ENCODE measurements around the gene OGFOD2. TPM values are rescaled to one million over a fixed set of nuclear protein-coding genes. Genes with fewer than 3 reads are reported as not detected.

Gene OGFOD2
- total RNA-seq, 1 donor from 2014 or later = 20.2 TPM

- no peak overlapping the region for H3K4me3 Mint-ChIP-seq (ENCODE audit: unreplicated experiment)
- no peak for DNase-seq (ENCODE audit: extremely low spot score, unreplicated experiment)
- no peaks in the 10 kb centered on the region for H3K9me3 Mint-ChIP-seq (ENCODE audit: unreplicated experiment)
- H3K27me3 Mint-ChIP-seq (ENCODE audit: unreplicated experiment) = no peaks in the 10 kb centered on the region
- TF ChIP-seq CTCF (IDR thresholded peaks at IDR 0.05) = no peak
- no peak overlapping the region for H3K27ac Mint-ChIP-seq (ENCODE audit: unreplicated experiment)
- H3K36me3 Mint-ChIP-seq (ENCODE audit: unreplicated experiment) = no peaks in the 10 kb centered on the region
- H3K4me1 Mint-ChIP-seq (ENCODE audit: unreplicated experiment) = no peaks in the 10 kb centered on the region
Observed at GRCh38 chr12:122990561-122990960, 15.5 kb downstream of the OGFOD2 start.

DNA sequence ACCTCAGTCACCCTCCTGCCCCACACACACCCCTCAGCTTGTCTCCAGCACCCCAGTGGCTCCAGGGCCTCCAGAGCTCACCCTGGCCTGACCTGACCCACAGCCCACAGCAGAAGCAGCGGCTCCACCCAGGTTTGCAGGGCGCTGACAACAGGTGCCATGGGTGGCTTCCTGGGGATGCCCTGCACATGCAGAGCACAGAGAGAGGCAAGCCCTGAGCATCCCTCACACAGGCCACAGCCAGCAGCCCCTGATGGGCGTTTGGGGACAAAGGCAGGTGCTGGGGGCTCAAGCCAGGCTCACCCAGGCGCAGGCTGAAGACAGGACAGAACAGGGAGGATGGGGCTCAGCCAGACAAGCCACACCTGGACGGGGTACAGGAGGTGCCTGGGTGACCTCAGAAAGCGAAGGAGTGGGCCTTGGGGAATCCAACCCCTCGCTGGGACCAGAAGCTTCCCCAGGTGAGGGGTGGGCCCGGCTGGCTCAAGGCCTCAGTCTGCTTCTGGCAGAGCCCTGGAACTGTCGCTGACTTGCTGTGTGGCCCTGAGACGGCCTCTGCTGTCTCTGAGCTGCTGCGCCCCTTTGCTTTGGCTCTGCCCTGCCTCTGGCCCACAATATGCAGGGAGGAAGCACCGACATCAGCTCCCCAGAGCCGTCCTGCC is 16.0 kb downstream of the OGFOD2 start:
- no peaks in the 10 kb centered on the region for H3K27me3 Mint-ChIP-seq (ENCODE audit: unreplicated experiment)
- no peaks in the 10 kb centered on the region for H3K9me3 Mint-ChIP-seq (ENCODE audit: unreplicated experiment)
- no peaks in the 10 kb centered on the region for H3K36me3 Mint-ChIP-seq (ENCODE audit: unreplicated experiment)
- DNase-seq (ENCODE audit: extremely low spot score, unreplicated experiment) = no peak
- no peak overlapping the region for H3K4me3 Mint-ChIP-seq (ENCODE audit: unreplicated experiment)
- no peak overlapping the region for H3K27ac Mint-ChIP-seq (ENCODE audit: unreplicated experiment)
- TF ChIP-seq CTCF (IDR thresholded peaks at IDR 0.05) = no peak
- no peaks in the 10 kb centered on the region for H3K4me1 Mint-ChIP-seq (ENCODE audit: unreplicated experiment)

DNA sequence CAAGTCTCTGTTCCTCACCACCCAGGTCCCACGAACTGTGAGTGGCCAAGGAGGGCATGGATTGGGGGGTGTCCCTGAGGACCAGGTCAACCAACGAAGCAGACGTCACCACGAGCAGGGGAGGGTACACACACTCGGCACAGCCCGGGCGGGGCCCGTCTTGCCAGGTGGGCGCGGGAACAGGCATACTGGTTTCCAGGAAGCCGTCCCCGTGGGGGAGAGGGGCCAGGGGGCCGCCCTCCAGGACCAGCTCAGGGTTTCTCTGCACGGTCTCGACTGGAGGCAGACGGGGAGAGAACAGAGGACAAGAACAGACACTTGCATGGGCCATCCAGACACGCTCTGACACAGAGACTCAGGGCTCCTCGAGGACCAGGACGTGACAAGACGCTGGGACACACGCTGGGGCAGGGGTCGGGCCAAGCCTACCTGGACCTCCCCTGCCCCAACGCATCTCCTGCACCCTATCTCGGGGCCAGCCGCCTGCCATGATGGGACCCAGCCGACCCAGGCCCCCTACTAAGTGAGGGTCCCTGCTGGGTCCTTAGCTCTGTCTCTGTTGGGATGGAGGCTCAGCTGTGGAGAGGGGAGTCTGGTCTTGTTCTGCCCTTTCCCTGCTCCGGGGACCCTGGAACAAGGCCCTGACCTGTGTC is 16.7 kb downstream of the OGFOD2 start:
- no peaks in the 10 kb centered on the region for H3K36me3 Mint-ChIP-seq (ENCODE audit: unreplicated experiment)
- H3K27ac Mint-ChIP-seq (ENCODE audit: unreplicated experiment) = no peak overlapping the region
- H3K4me1 Mint-ChIP-seq (ENCODE audit: unreplicated experiment) = no peaks in the 10 kb centered on the region
- H3K27me3 Mint-ChIP-seq (ENCODE audit: unreplicated experiment) = no peaks in the 10 kb centered on the region
- TF ChIP-seq CTCF (IDR thresholded peaks at IDR 0.05) = no peak
- no peak for DNase-seq (ENCODE audit: extremely low spot score, unreplicated experiment)
- H3K4me3 Mint-ChIP-seq (ENCODE audit: unreplicated experiment) = no peak overlapping the region
- no peaks in the 10 kb centered on the region for H3K9me3 Mint-ChIP-seq (ENCODE audit: unreplicated experiment)

DNA sequence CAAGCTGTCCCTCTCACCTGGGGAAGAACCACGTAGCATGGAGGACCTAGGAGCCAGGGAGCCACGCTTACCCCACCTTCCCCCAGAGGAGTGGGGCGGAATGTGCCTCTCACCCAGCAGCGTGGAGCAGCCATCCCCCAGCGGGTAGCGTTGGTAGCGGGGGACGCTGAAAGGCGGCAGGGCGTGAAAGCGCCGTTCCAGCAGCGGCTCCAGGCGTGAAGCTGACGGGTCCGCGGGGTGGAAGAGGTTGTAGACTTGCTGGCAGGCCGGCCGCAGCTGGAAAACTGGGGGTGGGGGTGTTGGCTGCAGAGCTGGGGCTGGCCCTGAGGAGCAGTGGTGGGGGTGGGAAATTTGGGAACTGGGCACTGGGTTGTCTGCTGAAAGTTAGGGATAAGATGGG is 17.3 kb downstream of the OGFOD2 start:
- Mint-ChIP-seq H3K27me3 (ENCODE audit: unreplicated experiment) (no peaks in the 10 kb centered on the region), H3K36me3 (ENCODE audit: unreplicated experiment) (no peaks in the 10 kb centered on the region), H3K9me3 (ENCODE audit: unreplicated experiment) (no peaks in the 10 kb centered on the region), H3K4me1 (ENCODE audit: unreplicated experiment) (no peaks in the 10 kb centered on the region), H3K4me3 (ENCODE audit: unreplicated experiment) (no peak overlapping the region), H3K27ac (ENCODE audit: unreplicated experiment) (no peak overlapping the region)
- TF ChIP-seq CTCF (IDR thresholded peaks at IDR 0.05) = no peak
- DNase-seq (ENCODE audit: extremely low spot score, unreplicated experiment) = no peak

DNA sequence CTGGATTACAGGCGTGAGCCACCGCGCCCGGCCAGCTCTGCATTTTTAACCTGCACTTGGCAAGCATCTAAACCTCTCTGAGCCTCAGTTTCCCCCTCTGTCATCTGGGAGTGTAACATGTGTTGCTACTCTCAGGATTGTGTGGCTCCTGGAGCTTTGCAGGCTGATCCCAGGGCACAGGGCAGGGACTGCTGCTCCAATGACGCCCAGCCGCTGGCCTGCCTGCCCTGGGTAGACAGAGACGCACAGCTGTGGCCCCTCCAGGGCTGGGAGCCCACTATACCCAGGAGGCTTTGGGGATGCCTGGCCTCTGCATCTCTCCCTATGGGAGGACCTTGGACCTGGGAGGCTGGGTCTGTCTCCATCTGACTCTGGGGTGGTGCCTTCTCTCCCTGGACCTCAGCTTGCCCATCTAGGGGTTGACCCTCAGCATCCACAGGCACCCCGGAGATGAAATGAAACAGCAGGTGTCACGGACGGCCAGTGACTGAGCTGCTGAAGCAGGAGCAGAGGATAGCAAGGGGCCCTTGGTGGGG is 19.2 kb downstream of the OGFOD2 start:
- H3K27ac Mint-ChIP-seq (ENCODE audit: unreplicated experiment) = no peak overlapping the region
- no peak overlapping the region for H3K4me3 Mint-ChIP-seq (ENCODE audit: unreplicated experiment)
- H3K27me3 Mint-ChIP-seq (ENCODE audit: unreplicated experiment) = no peaks in the 10 kb centered on the region
- no peaks in the 10 kb centered on the region for H3K9me3 Mint-ChIP-seq (ENCODE audit: unreplicated experiment)
- no peaks in the 10 kb centered on the region for H3K4me1 Mint-ChIP-seq (ENCODE audit: unreplicated experiment)
- DNase-seq (ENCODE audit: extremely low spot score, unreplicated experiment) = no peak
- TF ChIP-seq CTCF (IDR thresholded peaks at IDR 0.05) = no peak
- H3K36me3 Mint-ChIP-seq (ENCODE audit: unreplicated experiment) = no peaks in the 10 kb centered on the region

All from osteocyte (in vitro differentiated cells).